Spleen (tissue), 7 donors: ENCODE measurements around the gene RRP1.

Experiments used
- POLR2A ChIP-seq, 3 donors: fragments of 450-650 bp; IDR thresholded peaks; one replicate each; pipeline ENCODE4 v1.5.1; 2017; ENCODE audit warnings: antibody characterized with exemption in 3 of 3, mild to moderate bottlenecking in 1 of 3
- POLR2AphosphoS5 ChIP-seq, 3 donors: sonication (generic); formaldehyde crosslinking; IDR thresholded peaks; one replicate each; pipeline ENCODE4 v1.5.1; 2017; ENCODE audit warnings: antibody characterized with exemption in 3 of 3
- TF ChIP-seq, protein P1 (sequence below), 11 experiments: fragments of 200-600 bp in 7 of 11; fragments of 450-650 bp in 4 of 11; sonication (generic) in 4 of 11; IDR thresholded peaks in 8 of 11; conservative IDR thresholded peaks in 3 of 11; 1 replicate in 7 of 11; 2 replicates in 4 of 11; pipeline versions ENCODE4 v1.4.0 to v1.8.0; 2016 to 2021; ENCODE audit warnings: antibody characterized with exemption in 11 of 11, inconsistent platforms in 4 of 11, mild to moderate bottlenecking in 1 of 11
- donor health status: DM: no; HTN: no; CAD: no; lungs with moderate emphysema.
- donor health status: DM: no; HTN: no; CAD: no.
- donor health status: DM: no; HTN: no; CAD: no.

DNA sequence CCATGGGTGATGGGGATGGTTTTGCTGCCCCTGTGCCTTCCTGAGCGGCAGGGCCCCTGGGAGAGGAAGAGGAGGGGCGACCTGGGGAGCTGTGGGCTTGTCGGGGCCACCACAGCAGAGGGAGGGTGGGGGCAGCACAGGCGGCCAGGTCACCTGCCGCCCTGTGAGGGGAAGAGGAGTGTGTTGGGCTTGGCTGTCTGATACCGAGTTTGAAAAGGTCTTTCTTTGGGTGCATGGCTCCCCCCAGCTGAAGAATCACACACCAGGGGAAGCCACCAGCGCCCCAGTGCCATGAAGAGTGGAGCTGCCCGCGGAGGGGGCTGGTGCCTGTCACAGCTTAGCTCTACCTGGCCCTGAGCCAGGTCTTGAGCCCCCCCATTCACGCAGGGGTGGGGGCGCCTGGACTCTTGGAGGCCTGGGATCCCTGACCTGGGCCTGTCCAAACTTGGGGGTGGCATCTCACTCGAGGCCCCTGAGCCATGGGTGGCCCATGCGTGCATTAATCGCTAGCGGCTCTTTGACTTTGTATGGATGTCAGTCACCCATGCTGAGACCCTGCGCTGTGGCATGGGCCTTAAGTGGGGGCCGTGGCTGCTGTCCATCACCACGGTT lies 39.6 kb upstream of the RRP1 start:
- TF ChIP-seq, protein P1, sequence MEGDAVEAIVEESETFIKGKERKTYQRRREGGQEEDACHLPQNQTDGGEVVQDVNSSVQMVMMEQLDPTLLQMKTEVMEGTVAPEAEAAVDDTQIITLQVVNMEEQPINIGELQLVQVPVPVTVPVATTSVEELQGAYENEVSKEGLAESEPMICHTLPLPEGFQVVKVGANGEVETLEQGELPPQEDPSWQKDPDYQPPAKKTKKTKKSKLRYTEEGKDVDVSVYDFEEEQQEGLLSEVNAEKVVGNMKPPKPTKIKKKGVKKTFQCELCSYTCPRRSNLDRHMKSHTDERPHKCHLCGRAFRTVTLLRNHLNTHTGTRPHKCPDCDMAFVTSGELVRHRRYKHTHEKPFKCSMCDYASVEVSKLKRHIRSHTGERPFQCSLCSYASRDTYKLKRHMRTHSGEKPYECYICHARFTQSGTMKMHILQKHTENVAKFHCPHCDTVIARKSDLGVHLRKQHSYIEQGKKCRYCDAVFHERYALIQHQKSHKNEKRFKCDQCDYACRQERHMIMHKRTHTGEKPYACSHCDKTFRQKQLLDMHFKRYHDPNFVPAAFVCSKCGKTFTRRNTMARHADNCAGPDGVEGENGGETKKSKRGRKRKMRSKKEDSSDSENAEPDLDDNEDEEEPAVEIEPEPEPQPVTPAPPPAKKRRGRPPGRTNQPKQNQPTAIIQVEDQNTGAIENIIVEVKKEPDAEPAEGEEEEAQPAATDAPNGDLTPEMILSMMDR (IDR thresholded peaks at IDR 0.05 in 8 of 11, conservative IDR thresholded peaks at IDR 0.05 in 3 of 11) = no peak
- TF ChIP-seq POLR2A (IDR thresholded peaks at IDR 0.05) (no peak), POLR2AphosphoS5 (IDR thresholded peaks at IDR 0.05) (no peak)
